GM21737 (cell line): ENCODE results near the gene CCDC192.

Source experiments
- ATAC-seq: cut with Tn5 transposase; IDR thresholded peaks from one replicate; pipeline ENCODE4 v1.9.1; 2021; ENCODE audit warnings: mild to moderate bottlenecking, moderate library complexity; ENCODE audit not compliant: unreplicated experiment

The CCDC192 gene

DNA sequence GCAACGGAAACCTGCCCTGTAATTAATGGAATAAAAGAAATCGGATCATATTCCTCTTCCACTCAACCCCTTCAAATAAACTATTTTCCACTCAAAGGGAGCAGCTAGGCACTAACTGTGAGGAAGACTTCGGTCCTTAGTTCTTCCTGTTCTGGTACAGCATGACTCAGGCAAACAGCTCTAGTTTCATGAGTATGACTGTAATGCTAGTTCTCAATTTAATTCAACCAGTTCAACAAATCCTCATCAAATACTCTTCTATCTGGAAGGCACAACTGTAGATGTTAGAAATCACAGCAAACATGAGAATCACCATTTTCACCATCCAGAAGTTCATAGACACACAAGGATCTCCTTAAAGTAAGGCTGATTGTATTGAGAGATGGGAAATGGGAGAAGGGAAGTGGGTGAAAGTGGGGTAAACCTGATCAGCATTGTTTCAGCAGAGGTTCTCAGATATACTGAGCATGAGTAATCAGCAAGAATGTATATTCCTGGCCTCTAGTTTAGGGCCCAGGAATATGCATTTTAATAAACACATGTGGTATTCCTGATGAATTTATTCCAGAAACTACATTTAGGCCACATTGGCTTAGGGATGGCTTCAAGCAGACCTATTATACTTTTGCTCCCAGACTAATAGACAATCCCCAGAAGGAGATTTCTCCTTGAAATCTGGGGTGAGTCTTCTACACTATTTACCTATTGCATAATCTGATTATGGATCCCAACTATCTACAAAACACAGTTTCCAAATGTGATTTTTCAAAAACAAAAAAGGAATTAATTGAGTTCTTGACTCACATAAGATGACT is 239.3 kb downstream of the CCDC192 start:
- ATAC-seq = no peak

DNA sequence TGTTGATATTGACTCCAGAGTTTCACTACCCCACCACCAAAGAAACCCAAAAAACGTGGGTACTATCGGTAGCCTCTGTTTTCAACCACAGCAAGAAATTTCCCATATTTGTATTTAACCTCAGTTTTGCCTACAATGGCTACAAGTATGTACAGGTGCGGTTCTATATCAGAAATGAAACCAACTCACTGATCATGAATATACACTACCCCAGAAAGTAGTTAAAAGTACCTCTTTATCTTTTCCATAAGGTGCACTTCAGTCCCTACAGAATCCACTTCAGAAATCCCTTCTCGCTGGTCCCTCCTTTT is 239.8 kb downstream of the CCDC192 start:
- no peak for ATAC-seq

- ATAC-seq = no peak
These were observed 240.9 kb downstream of the CCDC192 start for GRCh38 chr5:127944125-127944524.

DNA sequence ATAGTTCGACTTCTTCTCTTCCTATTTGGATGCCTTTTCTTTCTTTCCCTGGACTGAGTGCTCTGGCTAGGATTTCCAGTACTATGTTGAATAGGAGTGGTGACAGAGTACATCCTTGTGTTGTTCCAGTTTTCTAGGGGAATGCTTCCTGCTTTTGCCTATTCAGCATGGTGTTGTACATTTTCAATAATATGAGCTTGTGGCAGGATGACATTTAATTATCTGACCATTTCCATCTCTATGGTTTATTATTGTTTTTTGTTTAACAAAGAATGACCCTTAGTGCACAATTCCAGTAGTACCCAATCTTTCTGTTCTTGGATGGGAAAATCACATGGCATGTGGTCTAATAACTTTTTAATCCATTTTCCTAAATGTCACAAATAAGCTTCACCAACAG is 244.8 kb downstream of the CCDC192 start:
- no peak for ATAC-seq

DNA sequence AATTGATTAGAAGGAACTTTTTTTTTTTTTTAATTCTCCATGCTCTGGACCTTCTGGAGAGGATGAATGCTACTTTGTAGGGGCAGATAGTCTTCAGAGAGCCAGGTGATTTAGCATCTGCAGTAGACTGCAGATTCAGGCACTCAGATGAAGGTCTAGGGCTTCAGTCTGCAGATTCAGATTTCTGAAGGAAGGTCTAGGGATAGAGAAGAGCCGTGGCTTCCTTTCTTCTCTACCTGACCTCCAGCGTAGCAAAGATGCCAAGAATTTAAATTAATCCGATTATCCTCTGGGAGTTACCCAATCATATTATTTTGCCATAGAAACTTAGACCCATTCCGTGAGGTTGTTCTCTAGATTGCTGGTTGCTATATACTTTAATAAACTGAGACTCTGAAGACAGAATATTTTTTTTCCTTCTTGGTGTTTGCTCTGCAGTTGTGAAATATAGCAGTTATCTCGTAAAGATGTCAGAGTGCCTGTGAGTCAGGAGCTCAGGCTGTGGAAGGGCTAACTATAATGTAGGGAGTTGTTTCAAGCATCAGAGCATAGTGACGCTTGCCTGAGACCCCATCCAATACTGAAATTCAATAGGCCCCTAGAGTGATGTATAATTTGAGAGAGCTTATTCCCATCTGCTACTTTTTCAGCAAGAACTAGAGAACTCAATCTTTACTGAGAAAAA is 247.7 kb downstream of the CCDC192 start:
- ATAC-seq = no peak

DNA sequence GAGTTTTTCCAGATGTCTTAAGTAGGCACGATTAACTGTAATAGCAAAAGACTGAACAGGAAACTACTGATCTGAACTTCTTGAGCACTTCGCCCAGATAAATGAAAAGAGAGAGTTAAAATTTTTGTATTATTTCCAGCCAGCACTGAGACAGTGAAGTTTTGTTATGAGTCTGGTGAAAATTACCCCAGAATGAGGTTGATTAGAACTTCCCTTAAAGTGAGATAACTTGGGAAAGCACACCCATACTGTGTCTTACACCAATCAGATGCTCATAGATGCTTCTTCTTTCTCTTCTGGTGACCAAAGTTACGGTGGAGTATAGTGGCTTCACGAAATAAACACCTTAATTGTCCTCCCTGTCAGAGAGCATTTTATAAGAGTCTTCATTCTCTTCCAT is 248.6 kb downstream of the CCDC192 start:
- ATAC-seq = no peak

DNA sequence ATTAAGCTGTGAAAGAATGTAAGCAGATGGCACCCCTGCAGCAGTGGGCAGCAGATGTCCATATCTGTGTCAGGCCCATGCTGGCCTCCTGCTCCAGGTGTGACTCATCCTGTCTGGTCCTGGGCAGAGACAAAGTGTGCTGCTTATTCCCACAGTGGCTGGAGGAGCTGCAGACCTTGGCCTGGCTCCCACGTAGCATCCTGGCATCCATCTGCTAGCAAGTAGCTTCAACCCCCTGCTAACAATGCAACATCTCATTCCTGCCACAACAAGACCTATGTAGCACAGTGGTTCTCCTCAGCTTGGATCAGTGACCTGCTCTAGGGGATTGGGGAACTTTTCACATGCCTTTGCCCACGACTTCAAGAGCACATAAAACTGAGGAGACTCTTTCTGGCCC is 254.0 kb downstream of the CCDC192 start:
- ATAC-seq = no peak

DNA sequence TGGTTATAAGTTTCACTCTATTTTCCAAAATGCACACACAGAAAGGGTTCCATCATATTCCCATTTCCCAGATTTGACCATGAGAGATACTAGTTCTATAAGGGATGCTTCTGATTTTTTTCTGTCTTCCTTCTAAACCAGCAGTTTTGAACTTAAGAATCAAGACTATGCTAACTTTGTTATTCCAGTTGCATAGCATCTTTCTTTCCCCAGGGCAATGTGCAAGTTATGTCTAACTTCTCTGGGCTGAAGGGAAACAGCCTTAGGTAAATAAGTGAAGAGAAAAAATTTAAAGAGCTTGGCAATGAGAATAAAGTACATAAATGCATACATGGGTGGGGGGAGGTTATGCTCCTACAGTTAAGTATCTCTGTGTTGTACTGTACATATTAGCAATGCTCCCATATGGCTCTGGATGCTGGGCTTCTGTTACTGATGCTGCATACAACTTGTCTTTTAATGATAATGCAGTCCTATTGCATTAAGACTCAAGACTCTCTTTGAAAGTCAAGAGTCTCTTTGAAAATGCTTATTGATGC is 254.6 kb downstream of the CCDC192 start:
- ATAC-seq = no peak

GRCh38 chr5:127958421-127959011 is 255.3 kb downstream of the CCDC192 start:
- ATAC-seq = no peak

- ATAC-seq = no peak
These were observed 256.1 kb downstream of the CCDC192 start for GRCh38 chr5:127959152-127959764.

DNA sequence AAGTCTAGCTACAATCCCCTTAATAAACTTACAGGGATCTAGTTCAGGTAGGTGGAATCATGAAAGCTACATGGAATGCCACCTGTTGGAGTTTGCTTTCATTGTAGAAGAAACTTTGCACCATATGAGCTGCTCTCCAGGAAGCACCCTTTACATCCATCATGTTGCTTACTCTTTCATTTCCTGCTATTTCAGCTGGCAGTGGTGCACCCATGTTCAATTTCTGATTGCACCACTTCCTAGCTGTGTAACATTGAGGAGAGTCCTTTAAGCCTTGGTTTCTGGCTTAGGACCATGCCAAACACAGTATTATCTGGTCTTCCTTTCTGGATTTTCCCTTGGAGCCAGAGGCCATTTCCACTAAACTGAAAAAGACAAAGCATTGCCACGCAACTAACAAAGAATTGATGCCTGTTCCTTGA is 257.1 kb downstream of the CCDC192 start:
- ATAC-seq = no peak

DNA sequence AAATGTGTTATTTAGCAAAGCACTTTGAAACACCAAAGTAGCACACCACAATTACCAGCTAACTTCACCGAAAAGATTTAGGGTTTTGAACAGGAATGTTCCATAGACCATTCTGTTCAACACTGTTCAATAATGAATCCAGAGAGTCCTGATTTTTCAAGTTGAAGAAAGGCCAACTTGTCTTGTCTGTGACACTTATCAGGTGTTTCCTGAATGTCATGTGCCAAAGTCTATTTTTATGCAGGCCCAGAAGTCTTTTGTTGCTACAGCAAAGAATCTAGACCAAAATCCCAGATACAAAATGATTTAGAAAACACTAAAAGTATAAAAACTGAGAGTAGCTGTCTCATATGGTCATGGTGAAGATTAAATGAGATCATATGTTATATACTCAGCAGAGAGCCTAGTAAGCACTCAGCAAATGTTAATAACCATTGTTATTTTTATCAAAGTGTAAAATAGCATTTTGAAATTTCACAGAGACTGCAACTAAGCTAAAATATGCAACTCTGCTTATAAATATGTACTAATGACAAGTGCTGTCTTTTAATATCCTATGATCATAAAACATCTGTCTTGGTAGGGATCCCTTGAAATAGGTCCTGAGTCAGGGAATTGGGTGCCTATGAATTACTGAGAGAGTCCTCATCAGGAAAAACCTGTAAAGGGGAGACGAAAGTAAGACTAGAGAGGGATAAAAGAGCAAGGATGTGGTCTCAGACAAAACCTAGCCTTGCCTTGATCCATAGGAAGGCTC is 258.0 kb downstream of the CCDC192 start:
- no peak for ATAC-seq

- no peak for ATAC-seq
These were observed 258.6 kb downstream of the CCDC192 start for GRCh38 chr5:127961763-127962145.

DNA sequence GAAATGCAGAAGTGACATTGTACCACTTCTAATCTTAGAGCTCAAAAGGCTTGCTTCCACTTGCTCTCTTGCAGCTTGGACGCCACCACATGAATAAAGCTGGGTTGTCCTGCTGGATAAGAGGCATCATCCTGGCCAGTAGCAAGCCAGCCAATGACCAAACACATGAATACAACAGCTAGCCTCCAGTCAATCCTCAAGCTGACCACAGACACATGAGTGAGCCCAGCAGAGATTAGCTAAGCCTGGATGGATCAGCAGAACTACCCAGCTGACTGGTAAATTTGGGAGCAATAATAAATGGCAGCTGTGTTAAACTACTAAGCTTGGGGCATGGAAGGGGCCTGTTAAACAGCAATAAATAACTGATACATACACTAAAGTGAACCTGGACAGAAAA is 259.3 kb downstream of the CCDC192 start:
- ATAC-seq = no peak

- ATAC-seq = no peak
These were observed 260.0 kb downstream of the CCDC192 start for GRCh38 chr5:127963233-127963632.

DNA sequence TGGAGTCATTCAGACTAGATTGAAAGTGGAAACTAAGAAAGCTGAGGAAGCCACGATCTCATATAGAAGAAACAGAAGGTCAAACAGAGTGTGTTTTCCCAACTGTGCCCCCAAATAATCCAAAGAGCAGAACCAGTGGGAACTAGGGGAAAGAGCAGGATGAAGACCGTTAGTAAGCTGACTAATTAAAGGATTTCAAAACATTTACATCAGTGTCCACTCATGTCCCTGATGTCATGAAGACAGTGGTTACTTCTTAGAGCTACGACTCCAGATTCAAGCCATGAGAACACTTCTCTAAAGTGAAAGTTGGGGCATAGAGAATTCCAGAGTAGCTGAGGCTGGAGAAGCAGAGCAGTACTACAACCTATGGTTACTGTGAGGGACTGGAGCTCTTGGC is 260.7 kb downstream of the CCDC192 start:
- ATAC-seq = no peak

GRCh38 chr5:127967323-127967982 is 264.3 kb downstream of the CCDC192 start:
- ATAC-seq = no peak

DNA sequence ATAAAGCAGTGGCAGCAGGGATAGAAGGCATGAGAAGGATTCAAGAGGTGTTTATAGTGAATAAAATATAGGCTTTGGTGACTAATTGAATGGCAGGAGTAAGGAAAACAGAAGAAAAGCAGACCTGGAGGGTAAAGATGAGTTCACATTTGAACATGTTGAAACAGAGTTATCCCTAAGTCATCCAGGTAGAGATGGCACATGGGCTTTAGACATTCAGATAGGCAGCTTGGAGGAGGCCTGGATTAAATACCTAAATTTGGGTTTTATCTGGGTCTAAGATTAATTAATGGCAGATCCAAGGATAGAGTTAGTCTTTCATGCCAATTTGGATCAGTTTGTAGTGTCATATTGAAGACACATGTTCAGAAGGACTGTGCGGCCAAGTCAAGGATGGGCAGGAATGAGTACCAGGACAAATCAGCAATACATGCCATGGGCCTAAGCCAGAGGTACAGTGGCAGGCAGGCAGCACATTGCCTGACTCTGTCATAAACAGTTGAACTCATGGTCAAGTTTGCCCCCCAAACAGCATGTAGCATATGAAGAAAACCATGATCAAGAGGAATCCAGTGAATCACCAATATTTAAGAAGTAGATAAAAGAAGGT is 264.9 kb downstream of the CCDC192 start:
- ATAC-seq = no peak

DNA sequence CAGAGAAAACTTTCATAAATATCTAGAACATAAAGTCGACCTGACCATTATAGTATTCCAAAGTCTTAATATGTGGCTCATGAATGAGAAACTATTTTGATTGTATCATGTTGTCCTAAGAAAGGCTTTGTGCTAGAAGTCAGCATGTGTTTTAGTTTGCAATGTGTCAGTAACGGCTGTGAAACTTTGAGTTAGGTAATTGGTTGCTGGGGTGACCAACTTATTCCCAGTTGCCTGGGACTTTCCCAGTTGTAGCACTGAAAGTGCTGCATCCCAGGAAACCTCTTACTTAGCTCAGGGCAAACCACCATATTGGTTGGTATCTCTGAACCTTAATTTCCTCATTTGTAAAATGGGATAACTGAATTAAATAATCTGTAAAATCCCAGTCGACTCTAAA is 265.8 kb downstream of the CCDC192 start:
- no peak for ATAC-seq

DNA sequence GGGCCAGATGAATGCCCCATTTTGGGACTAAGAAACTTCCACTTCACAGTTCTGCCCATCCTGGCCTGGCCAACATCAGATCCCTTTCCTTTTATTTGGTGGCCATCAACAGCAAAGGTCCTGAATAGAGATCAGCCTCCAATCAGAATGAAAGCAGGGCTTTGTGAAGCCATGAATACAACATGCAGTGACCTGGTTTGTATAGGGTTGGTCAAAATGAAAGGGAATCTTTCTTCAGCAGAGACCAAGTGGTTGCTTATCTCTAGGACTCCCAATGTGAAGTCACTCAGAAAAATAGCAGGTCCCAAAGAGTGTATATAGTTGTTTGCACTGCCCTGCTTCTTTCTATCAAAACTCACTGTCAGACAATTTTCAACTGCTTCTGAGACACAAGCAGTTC is 266.5 kb downstream of the CCDC192 start:
- no peak for ATAC-seq
